Ectodermal cell (in vitro differentiated cells): Measurements from ENCODE around the gene GGT5.
"Not testable (repeated sequence)": the region's sequence is repeated elsewhere in the genome, so short reads cannot be mapped to it uniquely, and the experiment has no call there.

Experiments used
- H3K27ac ChIP-seq: 2 replicates; pipeline ENCODE4 v1.7.0; 2013; ENCODE audit warnings: mild to moderate bottlenecking, low read depth, low read length; ENCODE audit not compliant: insufficient read depth, poor library complexity, severe bottlenecking
- H3K27me3 ChIP-seq: 2 replicates; pipeline ENCODE4 v1.7.0; 2013; ENCODE audit warnings: mild to moderate bottlenecking, low read length; ENCODE audit not compliant: insufficient read depth, control insufficient read depth, poor library complexity, severe bottlenecking
- H3K36me3 ChIP-seq: one replicate; pipeline ENCODE4 v1.7.0; 2013; ENCODE audit warnings: low read length; ENCODE audit not compliant: control insufficient read depth, insufficient read depth
- H3K4me1 ChIP-seq: one replicate; pipeline ENCODE4 v1.7.0; 2013; ENCODE audit warnings: low read length; ENCODE audit not compliant: control insufficient read depth, insufficient read depth
- H3K4me3 ChIP-seq: 2 replicates; pipeline ENCODE4 v1.7.0; 2013; ENCODE audit warnings: low read depth, low read length, control low read depth; ENCODE audit not compliant: insufficient read depth
- H3K9me3 ChIP-seq: 2 replicates; pipeline ENCODE4 v1.7.0; 2013; ENCODE audit warnings: mild to moderate bottlenecking, low read length, moderate library complexity; ENCODE audit not compliant: control insufficient read depth
- WGBS, 2 experiments: methylation state at CpG; one replicate each; pipeline ENCODE4 v1.1.7; 2013; ENCODE audit warnings: missing lambda C conversion rate in 2 of 2; 5-methylcytosine and 5-hydroxymethylcytosine counted together

GGT5 gene

GRCh38 chr22:24263479-24263878, 18.6 kb upstream of the GGT5 start:
- H3K27me3 ChIP-seq, H3K27ac ChIP-seq, H3K4me3 ChIP-seq, H3K4me1 ChIP-seq, H3K36me3 ChIP-seq, H3K9me3 ChIP-seq: not testable (repeated sequence)
- 95 to 96% methylated on average over 15 to 16 of the region's 19 CpGs for WGBS, 2 experiments

DNA sequence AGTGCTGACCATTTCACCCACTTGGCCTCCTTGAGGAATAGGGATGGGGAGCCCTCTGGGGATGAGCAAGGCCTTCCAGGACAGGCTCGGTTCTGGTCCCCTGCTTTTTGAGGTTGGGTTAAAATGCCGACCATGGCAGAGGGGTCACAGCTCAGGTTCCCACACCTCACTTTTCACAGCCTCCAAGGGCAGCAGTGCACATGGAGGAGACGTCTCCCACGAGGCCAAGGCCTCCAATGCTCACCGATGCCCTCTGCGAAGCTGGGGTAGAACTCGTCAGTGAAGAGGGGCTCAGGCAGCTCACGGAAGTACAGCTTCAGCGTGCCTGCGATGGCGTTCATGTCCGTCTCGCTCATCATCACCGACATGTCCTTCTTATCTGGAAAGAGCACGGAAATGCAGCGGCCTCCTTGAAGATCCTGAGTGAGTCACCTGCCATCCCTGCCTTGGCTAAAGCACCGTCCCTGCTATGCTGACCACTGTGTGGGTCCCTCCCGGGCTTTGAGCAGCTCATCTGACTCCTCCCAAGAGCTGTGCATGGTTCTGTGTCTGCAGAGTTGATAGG, 17.4 kb upstream of the GGT5 start:
- not testable (repeated sequence) for H3K27ac ChIP-seq, H3K4me1 ChIP-seq, H3K9me3 ChIP-seq, H3K36me3 ChIP-seq, H3K4me3 ChIP-seq, H3K27me3 ChIP-seq
- 93% methylated on average over 18 of the region's 18 CpGs for WGBS, 2 experiments

DNA sequence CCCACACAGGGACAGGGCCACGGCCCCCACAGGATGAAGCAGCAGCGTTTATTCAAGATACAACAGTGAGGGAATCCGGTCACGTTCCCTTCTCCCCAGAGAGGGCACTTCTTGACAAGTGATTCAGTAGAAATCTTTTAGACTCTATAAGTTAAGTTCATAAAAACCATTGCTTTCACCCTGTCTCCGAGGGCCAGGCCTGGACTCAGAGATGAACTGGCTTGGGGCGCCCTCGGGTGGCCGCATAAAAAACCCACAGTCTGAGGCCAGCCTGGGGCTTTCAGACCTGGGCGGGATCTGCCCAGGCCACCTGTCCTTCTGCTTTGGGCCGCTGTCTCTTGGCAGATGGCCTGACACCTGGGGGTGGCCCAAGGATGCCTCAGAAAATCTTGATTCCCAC, 14.6 kb upstream of the GGT5 start:
- not testable (repeated sequence) for H3K4me1 ChIP-seq, H3K36me3 ChIP-seq, H3K9me3 ChIP-seq, H3K27me3 ChIP-seq, H3K4me3 ChIP-seq, H3K27ac ChIP-seq
- WGBS, 2 experiments = 0 to 1% methylated on average over 4 of the region's 10 CpGs

- not testable (repeated sequence) for H3K4me3 ChIP-seq, H3K36me3 ChIP-seq, H3K4me1 ChIP-seq, H3K9me3 ChIP-seq, H3K27me3 ChIP-seq, H3K27ac ChIP-seq
- WGBS, 2 experiments = 92 to 93% methylated on average over 6 of the region's 7 CpGs
Observed at GRCh38 chr22:24256736-24257135, 11.9 kb upstream of the GGT5 start.

GRCh38 chr22:24256136-24256535, 11.3 kb upstream of the GGT5 start:
- H3K36me3 ChIP-seq, H3K27ac ChIP-seq: not testable (repeated sequence)
- 83 to 97% methylated on average over 4 to 5 of the region's 13 CpGs for WGBS, 2 experiments

DNA sequence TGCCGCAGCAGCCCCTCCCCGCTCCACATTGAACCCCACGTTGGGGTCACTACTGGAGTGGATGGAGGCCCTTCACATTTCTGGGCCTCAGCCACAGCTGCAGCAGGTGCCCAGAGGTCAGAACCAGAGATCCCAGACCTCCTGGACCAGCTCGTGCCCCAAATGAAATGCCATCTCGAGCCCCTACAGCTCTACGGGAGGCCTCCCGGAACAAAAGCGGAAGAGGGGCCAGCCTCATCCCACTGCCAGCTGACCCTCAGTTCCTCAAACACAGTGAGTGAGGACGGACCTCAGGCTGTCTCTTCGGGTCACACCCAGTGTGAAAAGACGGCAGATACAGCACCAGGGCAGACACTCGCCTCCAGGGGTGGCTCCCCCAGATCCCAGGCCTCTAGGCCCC, 8.2 kb upstream of the GGT5 start:
- WGBS, 2 experiments = 90 to 91% methylated on average over 12 of the region's 12 CpGs
- H3K36me3 ChIP-seq, H3K4me3 ChIP-seq, H3K27me3 ChIP-seq, H3K4me1 ChIP-seq, H3K9me3 ChIP-seq, H3K27ac ChIP-seq: not testable (repeated sequence)

More at GRCh38 chr22:24256136-24256535, 11.3 kb upstream of the GGT5 start:
- not testable (repeated sequence) for H3K4me1 ChIP-seq, H3K27me3 ChIP-seq, H3K9me3 ChIP-seq, H3K4me3 ChIP-seq

GRCh38 chr22:24251286-24251685, 6.4 kb upstream of the GGT5 start:
- WGBS, 2 experiments = no CpG with 5 or more reads among the region's 28 CpGs
- not testable (repeated sequence) for H3K4me1 ChIP-seq, H3K27me3 ChIP-seq, H3K9me3 ChIP-seq, H3K36me3 ChIP-seq, H3K4me3 ChIP-seq, H3K27ac ChIP-seq

DNA sequence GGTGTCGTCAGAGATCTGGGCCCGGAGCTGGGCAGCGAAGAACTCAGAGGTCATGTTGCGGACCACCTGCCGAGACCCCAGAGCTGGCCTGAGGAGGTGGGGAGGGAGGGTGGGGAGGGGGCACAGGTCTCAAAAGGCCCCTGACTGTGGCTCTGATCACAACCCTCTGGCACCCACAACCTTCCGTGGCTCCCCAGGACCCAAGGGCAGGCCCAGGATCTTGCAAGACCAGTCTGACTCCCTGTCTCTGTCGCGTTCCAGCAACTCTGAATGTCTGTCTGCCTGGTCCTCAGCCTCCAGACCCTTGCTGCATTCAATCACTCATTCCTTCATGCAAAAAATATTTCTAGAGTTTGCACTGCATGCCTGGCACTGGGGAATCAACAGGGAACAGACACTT, 4.5 kb upstream of the GGT5 start:
- H3K9me3 ChIP-seq, H3K36me3 ChIP-seq, H3K27me3 ChIP-seq, H3K4me3 ChIP-seq, H3K27ac ChIP-seq, H3K4me1 ChIP-seq: not testable (repeated sequence)
- 87 to 95% methylated on average over 3 of the region's 8 CpGs for WGBS, 2 experiments

GRCh38 chr22:24248611-24249010, 3.7 kb upstream of the GGT5 start:
- not testable (repeated sequence) for H3K27me3 ChIP-seq, H3K27ac ChIP-seq, H3K9me3 ChIP-seq, H3K4me1 ChIP-seq, H3K36me3 ChIP-seq, H3K4me3 ChIP-seq
- 95% methylated on average over 13 of the region's 15 CpGs for WGBS, 2 experiments

GRCh38 chr22:24247564-24248344, 2.9 kb upstream of the GGT5 start:
- no peak overlapping the region for H3K4me3 ChIP-seq
- WGBS, 2 experiments = 55 to 58% methylated on average over 23 of the region's 23 CpGs
- no peaks in the 10 kb centered on the region for H3K36me3 ChIP-seq
- H3K9me3 ChIP-seq = no peaks in the 10 kb centered on the region
- H3K4me1 ChIP-seq = no peaks in the 10 kb centered on the region
- no peaks in the 10 kb centered on the region for H3K27me3 ChIP-seq
- no peak overlapping the region for H3K27ac ChIP-seq
